ENCODE data around the gene FAM181A. TPM values are rescaled to one million over a fixed set of nuclear protein-coding genes. Genes with fewer than 3 reads are reported as not detected.

FAM181A gene
- total and polyA plus RNA-seq, 9 of the 15 experiments (the other 6 are each of a cell fraction or from before 2014, with no cell fraction given), result not detected

DNA sequence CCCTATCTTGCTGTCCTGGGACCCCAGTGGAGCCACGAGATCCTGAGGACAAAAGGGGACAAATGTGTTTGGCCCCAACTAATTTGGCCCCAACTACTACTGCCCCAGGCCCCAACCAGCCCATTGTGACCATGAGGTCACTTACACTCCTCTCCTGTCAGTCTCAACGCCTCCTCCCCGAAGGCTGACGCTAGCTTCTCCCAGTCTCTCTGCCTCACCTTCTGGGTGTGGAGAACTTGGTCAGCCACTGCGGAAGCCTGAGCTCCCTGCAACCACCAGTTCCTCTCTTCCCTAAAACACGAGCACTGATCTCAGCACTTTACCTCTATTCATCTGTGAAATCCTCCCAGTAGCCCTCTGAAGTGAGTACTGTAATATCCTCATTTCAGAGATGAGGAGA lies 13.3 kb downstream of the FAM181A start:
- in situ Hi-C loops (cut with MboI), result loop anchor here (5.0 kb wide), 1 partner anchor 62 kb away; no protein-coding TSS in a partner anchor
- POLR2A ChIA-PET, result interaction anchor here (0.6 kb wide), 1 partner anchor 30 kb away, joined by 3 read pairs; no protein-coding TSS in a partner anchor
- 0 out of 5 replicates have a peak, but pooled peaks cover 0 to 2% of the 10 kb centered on the region in 2 experiments for H3K4me1 ChIP-seq (replicated peaks in 1 of 2; ENCODE audit: control insufficient read depth in 2 of 2, insufficient read depth in 2 of 2, low read length in 2 of 2)
- 10% methylated on average over 6 of the region's 6 CpGs for WGBS (ENCODE audit: insufficient coverage, low coverage, missing lambda C conversion rate)
- H3K9ac ChIP-seq (ENCODE audit: insufficient read depth in 1 of 2, low read depth in 2 of 2, low read length in 2 of 2), result no peak overlapping the region
- no peaks in the 10 kb centered on the region for H3K36me3 ChIP-seq (ENCODE audit: control insufficient read depth, insufficient read depth, low read length)
- FAIRE-seq (no peak), DNase-seq (ENCODE audit: extremely low read depth in 1 of 4, low spot score in 3 of 4) (no peak), ATAC-seq (no peak)
- H3K27ac ChIP-seq (ENCODE audit: extremely low read depth, low read depth, low read length), result no peak overlapping the region
- no peaks in the 10 kb centered on the region for H3K79me2 ChIP-seq (ENCODE audit: control insufficient read depth, insufficient read depth, low read length)
- no TSS peak for BruUV-seq (replicated peaks)
- H3K27me3 ChIP-seq (ENCODE audit: control insufficient read depth in 2 of 2, insufficient read depth in 2 of 2, low read length in 2 of 2), result peaks cover 2 to 29% of the 10 kb centered on the region in 2 experiments; a peak in 2 of 5 replicates
- no peaks in the 10 kb centered on the region for H3K9me3 ChIP-seq (replicated peaks; ENCODE audit: control insufficient read depth, insufficient read depth, low read depth, low read length)
- CTCF ChIA-PET (ENCODE audit: low intra/inter-chr PET ratio), result interaction anchor here (0.9 to 1.9 kb wide), 4 partner anchors 59 to 203 kb away, joined by 3 to 9 read pairs (median 4); no protein-coding TSS in a partner anchor
- H2AFZ ChIP-seq (ENCODE audit: low read depth, low read length), result no peak overlapping the region
- H3K4me3 ChIP-seq, result no peak overlapping the region
- no peaks in the 10 kb centered on the region for H3K9me1 ChIP-seq (ENCODE audit: control insufficient read depth, insufficient read depth, low read length)
- intact Hi-C loops (cut with micrococcal nuclease), result no loop called here
- no peaks in the 10 kb centered on the region for H4K20me1 ChIP-seq (replicated peaks; ENCODE audit: control insufficient read depth, insufficient read depth, low read length)
- TF ChIP-seq ELF4 (CRISPR knock-in tag; IDR thresholded peaks at IDR 0.05), result no peak
- no peak for TF ChIP-seq ZKSCAN3 (CRISPR knock-in tag; IDR thresholded peaks at IDR 0.05)
- TF ChIP-seq NFIX (CRISPR knock-in tag; IDR thresholded peaks at IDR 0.05; ENCODE audit: low read depth), result no peak
- TF ChIP-seq ZNF212 (CRISPR knock-in tag; IDR thresholded peaks at IDR 0.05), result no peak
- TF ChIP-seq KHSRP (IDR thresholded peaks at IDR 0.05), result no peak
- TF ChIP-seq PRPF4 (IDR thresholded peaks at IDR 0.05; ENCODE audit: insufficient read depth, low read depth, low read length, poor library complexity, severe bottlenecking), result no peak
- no peak for TF ChIP-seq HDAC1 (IDR thresholded peaks at IDR 0.05)
- no peak overlapping the region for H3K4me2 ChIP-seq (ENCODE audit: insufficient read depth, low read length)
